ENCODE data around the gene BAG1. TPM values are rescaled to one million over a fixed set of nuclear protein-coding genes. Genes with fewer than 3 reads are reported as not detected.

Gene BAG1
- total RNA-seq, 1 experiment from 2014 or later = 52.7 TPM

- POLR2A ChIA-PET (ENCODE audit: low non-redundant PET) = interaction anchor here (0.6 kb wide), 1 partner anchor 20 kb away, joined by 3 read pairs; no protein-coding TSS in a partner anchor
- no peak for DNase-seq (ENCODE audit: low spot score)
- no peaks in the 10 kb centered on the region for H3K27me3 ChIP-seq (replicated peaks; ENCODE audit: insufficient read depth, low read depth, low read length, poor library complexity)
- H3K9me3 ChIP-seq (ENCODE audit: low read depth, low read length, poor library complexity, severe bottlenecking) = no peaks in the 10 kb centered on the region
- TF ChIP-seq EZH2 (IDR thresholded peaks at IDR 0.05; ENCODE audit: borderline replicate concordance, low read depth, low read length, poor library complexity, severe bottlenecking) (no peak), CTCF (conservative IDR thresholded peaks at IDR 0.05; ENCODE audit: low read depth, low read length) (no peak)
- H3K27ac ChIP-seq (ENCODE audit: low read depth, low read length, poor library complexity, severe bottlenecking) = peak overlapping the region; percentile 97
- BruUV-seq (replicated peaks) = TSS peak; percentile 99
- peak overlapping the region; percentile 79 for H3K4me3 ChIP-seq (ENCODE audit: low read depth, low read length, poor library complexity, severe bottlenecking)
- CTCF ChIA-PET = interaction anchor here (0.8 to 1.0 kb wide), 3 partner anchors 177 to 292 kb away, joined by 3 to 4 read pairs (median 3); no protein-coding TSS in a partner anchor
- intact Hi-C loops (cut with micrococcal nuclease; ENCODE audit: unreplicated experiment) = loop anchor here (5.0 kb wide), 1 partner anchor 177 kb away; no protein-coding TSS in a partner anchor
- H3K36me3 ChIP-seq (ENCODE audit: insufficient read depth, low read length, poor library complexity, severe bottlenecking) = peaks cover 4% of the 10 kb centered on the region
- H3K4me1 ChIP-seq (ENCODE audit: insufficient read depth, low read length, poor library complexity, severe bottlenecking) = peaks cover 4% of the 10 kb centered on the region
These were observed 25.4 kb upstream of the BAG1 start for GRCh38 chr9:33289936-33290246.

DNA sequence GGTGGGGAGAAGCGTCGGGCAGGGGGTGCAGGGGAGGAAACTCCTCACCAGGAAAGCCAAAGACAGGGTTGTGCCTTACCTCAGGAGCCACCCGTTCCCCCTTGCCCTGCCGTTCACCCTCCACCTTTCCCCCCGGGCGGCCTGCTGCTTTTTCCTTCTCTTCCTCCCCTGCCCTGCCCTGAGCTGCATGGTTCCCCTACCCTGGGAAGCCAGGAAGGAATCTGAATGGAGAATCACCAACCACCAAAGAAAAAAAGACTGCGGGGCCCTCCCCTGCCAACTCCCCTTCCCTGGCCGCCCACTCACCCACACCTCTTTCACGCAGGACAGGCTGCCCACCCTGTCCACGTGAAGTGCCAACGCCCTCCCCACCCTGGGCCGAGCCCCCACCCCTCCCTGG is 25.0 kb upstream of the BAG1 start:
- H3K4me1 ChIP-seq (ENCODE audit: insufficient read depth, low read length, poor library complexity, severe bottlenecking) = peaks cover 4% of the 10 kb centered on the region
- ChIA-PET POLR2A (ENCODE audit: low non-redundant PET) (no interaction called here), CTCF (interaction anchor here (0.8 to 1.0 kb wide), 3 partner anchors 177 to 292 kb away, joined by 3 to 4 read pairs (median 3); no protein-coding TSS in a partner anchor)
- intact Hi-C loops (cut with micrococcal nuclease; ENCODE audit: unreplicated experiment) = loop anchor here (5.0 kb wide), 1 partner anchor 178 kb away; no protein-coding TSS in a partner anchor
- peak; percentile 27 for DNase-seq (ENCODE audit: low spot score)
- TF ChIP-seq CTCF (conservative IDR thresholded peaks at IDR 0.05; ENCODE audit: low read depth, low read length) (no peak), EZH2 (IDR thresholded peaks at IDR 0.05; ENCODE audit: borderline replicate concordance, low read depth, low read length, poor library complexity, severe bottlenecking) (no peak)
- peaks cover 1% of the 10 kb centered on the region for H3K36me3 ChIP-seq (ENCODE audit: insufficient read depth, low read length, poor library complexity, severe bottlenecking)
- H3K4me3 ChIP-seq (ENCODE audit: low read depth, low read length, poor library complexity, severe bottlenecking) = peak overlapping the region; percentile 79
- peak overlapping the region; percentile 97 for H3K27ac ChIP-seq (ENCODE audit: low read depth, low read length, poor library complexity, severe bottlenecking)
- no peaks in the 10 kb centered on the region for H3K27me3 ChIP-seq (replicated peaks; ENCODE audit: insufficient read depth, low read depth, low read length, poor library complexity)
- no peaks in the 10 kb centered on the region for H3K9me3 ChIP-seq (ENCODE audit: low read depth, low read length, poor library complexity, severe bottlenecking)
- BruUV-seq (replicated peaks) = no TSS peak

DNA sequence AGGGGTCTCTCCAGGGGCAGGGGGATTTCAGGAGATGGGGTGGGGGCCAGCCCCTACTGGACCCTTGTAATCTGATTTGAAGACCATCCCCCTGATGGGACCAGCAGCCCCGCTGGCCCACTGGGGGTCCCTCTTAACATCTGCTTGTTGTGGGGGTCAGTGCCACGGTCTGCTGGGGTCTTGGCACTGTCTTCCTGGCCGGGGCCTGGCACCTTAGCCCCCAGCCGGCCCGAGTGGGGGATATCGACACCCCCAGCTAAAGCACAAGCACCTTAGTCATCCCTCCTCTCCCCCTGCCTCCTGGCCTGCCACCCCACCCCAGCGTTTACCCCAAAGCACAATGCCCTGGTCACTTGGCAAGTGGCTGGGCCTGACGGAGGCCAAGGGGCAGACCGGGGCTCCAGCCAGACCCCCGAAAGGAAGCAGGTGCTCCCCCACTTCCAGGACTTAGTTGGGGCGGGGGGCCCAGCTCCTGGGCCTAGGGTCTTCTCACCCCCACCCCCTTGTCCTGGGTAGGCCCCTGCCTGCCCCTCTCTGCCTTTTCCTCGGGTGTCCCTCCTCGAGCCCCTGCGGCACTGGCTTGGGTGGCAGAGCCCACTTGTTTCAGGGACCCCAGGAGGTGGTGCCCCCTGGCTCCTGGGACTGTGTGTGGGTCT is 24.4 kb upstream of the BAG1 start:
- Histone ChIP-seq H3K9me3 (ENCODE audit: low read depth, low read length, poor library complexity, severe bottlenecking) (no peaks in the 10 kb centered on the region), H3K4me3 (ENCODE audit: low read depth, low read length, poor library complexity, severe bottlenecking) (peak overlapping the region; percentile 79), H3K27me3 (replicated peaks; ENCODE audit: insufficient read depth, low read depth, low read length, poor library complexity) (no peaks in the 10 kb centered on the region), H3K4me1 (ENCODE audit: insufficient read depth, low read length, poor library complexity, severe bottlenecking) (peaks cover 4% of the 10 kb centered on the region), H3K36me3 (ENCODE audit: insufficient read depth, low read length, poor library complexity, severe bottlenecking) (no peaks in the 10 kb centered on the region), H3K27ac (ENCODE audit: low read depth, low read length, poor library complexity, severe bottlenecking) (peak overlapping the region; percentile 97)
- ChIA-PET POLR2A (ENCODE audit: low non-redundant PET) (no interaction called here), CTCF (interaction anchor here (0.5 kb wide), 1 partner anchor 164 kb away, joined by 3 read pairs; no protein-coding TSS in a partner anchor)
- intact Hi-C loops (cut with micrococcal nuclease; ENCODE audit: unreplicated experiment) = loop anchor here (5.0 kb wide), 1 partner anchor 178 kb away; no protein-coding TSS in a partner anchor
- DNase-seq (ENCODE audit: low spot score) = no peak
- BruUV-seq (replicated peaks) = no TSS peak
- TF ChIP-seq EZH2 (IDR thresholded peaks at IDR 0.05; ENCODE audit: borderline replicate concordance, low read depth, low read length, poor library complexity, severe bottlenecking) = no peak
- no peak for TF ChIP-seq CTCF (conservative IDR thresholded peaks at IDR 0.05; ENCODE audit: low read depth, low read length)
